ENCODE results near the gene IKZF2.

DNA sequence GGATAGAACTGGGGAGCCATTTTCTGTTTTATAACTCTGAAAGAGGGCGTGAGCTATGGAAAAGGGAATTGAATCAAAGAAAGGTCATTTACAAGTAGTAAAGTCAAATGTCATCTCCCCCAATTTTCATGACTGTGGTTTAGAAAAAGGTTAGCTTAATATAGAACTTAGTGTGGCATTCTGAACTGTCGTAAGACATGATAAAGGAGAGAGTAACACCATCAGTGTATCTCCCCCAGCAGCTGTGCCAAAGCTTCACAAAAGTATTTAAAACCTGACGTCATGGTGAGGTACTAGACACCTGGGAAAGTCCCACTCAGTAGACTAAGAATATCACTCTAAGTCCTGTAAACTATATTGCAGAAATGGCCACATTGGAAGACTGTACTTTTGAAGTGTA lies 5.8 kb upstream of the IKZF2 start:
- no peak for TF ChIP-seq JUN (IDR thresholded peaks at IDR 0.05)
- TF ChIP-seq, protein P1, sequence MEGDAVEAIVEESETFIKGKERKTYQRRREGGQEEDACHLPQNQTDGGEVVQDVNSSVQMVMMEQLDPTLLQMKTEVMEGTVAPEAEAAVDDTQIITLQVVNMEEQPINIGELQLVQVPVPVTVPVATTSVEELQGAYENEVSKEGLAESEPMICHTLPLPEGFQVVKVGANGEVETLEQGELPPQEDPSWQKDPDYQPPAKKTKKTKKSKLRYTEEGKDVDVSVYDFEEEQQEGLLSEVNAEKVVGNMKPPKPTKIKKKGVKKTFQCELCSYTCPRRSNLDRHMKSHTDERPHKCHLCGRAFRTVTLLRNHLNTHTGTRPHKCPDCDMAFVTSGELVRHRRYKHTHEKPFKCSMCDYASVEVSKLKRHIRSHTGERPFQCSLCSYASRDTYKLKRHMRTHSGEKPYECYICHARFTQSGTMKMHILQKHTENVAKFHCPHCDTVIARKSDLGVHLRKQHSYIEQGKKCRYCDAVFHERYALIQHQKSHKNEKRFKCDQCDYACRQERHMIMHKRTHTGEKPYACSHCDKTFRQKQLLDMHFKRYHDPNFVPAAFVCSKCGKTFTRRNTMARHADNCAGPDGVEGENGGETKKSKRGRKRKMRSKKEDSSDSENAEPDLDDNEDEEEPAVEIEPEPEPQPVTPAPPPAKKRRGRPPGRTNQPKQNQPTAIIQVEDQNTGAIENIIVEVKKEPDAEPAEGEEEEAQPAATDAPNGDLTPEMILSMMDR (IDR thresholded peaks at IDR 0.05): no peak
- TF ChIP-seq, protein P2, sequence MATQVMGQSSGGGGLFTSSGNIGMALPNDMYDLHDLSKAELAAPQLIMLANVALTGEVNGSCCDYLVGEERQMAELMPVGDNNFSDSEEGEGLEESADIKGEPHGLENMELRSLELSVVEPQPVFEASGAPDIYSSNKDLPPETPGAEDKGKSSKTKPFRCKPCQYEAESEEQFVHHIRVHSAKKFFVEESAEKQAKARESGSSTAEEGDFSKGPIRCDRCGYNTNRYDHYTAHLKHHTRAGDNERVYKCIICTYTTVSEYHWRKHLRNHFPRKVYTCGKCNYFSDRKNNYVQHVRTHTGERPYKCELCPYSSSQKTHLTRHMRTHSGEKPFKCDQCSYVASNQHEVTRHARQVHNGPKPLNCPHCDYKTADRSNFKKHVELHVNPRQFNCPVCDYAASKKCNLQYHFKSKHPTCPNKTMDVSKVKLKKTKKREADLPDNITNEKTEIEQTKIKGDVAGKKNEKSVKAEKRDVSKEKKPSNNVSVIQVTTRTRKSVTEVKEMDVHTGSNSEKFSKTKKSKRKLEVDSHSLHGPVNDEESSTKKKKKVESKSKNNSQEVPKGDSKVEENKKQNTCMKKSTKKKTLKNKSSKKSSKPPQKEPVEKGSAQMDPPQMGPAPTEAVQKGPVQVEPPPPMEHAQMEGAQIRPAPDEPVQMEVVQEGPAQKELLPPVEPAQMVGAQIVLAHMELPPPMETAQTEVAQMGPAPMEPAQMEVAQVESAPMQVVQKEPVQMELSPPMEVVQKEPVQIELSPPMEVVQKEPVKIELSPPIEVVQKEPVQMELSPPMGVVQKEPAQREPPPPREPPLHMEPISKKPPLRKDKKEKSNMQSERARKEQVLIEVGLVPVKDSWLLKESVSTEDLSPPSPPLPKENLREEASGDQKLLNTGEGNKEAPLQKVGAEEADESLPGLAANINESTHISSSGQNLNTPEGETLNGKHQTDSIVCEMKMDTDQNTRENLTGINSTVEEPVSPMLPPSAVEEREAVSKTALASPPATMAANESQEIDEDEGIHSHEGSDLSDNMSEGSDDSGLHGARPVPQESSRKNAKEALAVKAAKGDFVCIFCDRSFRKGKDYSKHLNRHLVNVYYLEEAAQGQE (IDR thresholded peaks at IDR 0.05): no peak
- no peak for TF ChIP-seq CHD2 (IDR thresholded peaks at IDR 0.05; ENCODE audit: low read length, partially characterized antibody)
- TF ChIP-seq SREBF2 (IDR thresholded peaks at IDR 0.05): no peak
- TF ChIP-seq POLR2A (IDR thresholded peaks at IDR 0.05; ENCODE audit: low read length): no peak
